Activated T-cell treated with anti-CD3 and anti-CD28 coated beads, Interleukin-2, amount 50 U/mL, for 1 hour (primary cell): ENCODE measurements around the gene CD226.
"Not testable (repeated sequence)": the region's sequence is repeated elsewhere in the genome, so short reads cannot be mapped to it uniquely, and the experiment has no call there.

ENCODE experiments used
- DNase-seq: peaks from one replicate; pipeline ENCODE4 v3.0.0-alpha.2; 2020

CD226 gene

DNA sequence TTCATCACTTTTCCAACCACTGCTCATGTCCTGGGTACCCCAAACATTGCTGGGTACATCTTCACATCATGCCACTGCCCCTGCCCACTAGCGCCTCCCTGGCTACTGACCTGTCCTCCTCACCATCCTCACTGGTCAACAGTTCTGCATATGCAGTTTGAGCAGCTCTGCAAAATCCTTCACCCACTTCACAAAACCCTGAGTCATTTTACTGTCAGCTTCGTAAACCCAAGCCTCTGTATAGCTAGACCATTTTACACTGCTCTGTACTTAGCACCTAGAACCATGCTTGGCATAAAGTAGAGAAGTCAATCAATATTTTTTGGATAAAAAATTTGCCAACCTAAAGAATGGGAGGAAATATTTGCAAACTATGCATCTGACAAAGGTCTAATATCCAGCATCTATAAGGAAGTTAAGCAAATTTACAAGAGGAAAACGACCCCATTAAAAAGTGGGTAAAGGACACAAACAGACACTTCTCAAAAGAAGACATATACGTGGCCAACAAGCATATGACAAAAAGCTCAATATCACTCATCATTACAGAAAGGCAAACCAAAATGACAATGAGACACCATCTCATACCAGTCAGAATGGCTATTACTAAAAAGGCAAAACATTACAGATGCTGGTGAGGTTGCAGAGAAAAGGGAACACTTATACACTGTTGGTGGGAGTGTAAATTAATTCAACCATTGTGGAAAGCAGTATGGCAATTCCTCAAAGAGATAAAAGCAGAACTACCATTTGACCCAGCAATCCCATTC is 48.3 kb downstream of the CD226 start:
- DNase-seq: not testable (repeated sequence)

- DNase-seq: peak; percentile 39
Measured at GRCh38 chr18:69898241-69898861, 49.3 kb downstream of the CD226 start.

DNA sequence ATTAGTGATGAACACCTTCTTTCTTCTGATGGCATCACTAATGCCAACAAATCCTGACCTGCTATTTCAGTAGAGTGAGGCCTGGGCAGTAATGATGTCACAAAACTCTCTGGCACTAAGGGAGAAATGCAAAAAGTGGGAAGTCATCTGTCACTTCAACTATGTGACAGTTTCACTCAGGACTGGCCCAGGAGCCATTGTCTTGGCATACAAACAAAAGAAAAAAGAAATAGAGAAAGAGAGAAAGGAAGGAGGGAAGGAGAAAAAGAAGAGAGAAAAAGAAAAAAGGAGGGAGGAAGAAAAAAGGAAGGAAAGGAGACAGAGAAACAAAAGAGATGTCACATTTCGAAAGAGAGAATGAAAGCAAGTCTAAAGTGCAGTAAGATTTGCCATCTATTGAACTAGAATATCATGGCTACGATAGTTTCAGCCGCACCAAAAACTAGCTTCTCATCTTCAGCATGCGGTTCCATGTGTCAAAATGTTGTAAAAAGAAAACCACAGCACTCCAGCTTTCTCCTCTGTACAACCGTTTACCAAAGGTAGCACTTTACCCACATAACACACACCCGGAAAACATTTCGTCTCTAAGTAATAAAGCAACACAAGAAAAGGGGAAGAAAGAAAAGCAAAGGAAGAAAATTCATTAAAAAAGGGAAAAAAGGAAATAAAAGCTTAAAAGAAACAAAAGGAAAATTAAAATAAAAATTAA is 50.1 kb downstream of the CD226 start:
- DNase-seq: no peak

DNA sequence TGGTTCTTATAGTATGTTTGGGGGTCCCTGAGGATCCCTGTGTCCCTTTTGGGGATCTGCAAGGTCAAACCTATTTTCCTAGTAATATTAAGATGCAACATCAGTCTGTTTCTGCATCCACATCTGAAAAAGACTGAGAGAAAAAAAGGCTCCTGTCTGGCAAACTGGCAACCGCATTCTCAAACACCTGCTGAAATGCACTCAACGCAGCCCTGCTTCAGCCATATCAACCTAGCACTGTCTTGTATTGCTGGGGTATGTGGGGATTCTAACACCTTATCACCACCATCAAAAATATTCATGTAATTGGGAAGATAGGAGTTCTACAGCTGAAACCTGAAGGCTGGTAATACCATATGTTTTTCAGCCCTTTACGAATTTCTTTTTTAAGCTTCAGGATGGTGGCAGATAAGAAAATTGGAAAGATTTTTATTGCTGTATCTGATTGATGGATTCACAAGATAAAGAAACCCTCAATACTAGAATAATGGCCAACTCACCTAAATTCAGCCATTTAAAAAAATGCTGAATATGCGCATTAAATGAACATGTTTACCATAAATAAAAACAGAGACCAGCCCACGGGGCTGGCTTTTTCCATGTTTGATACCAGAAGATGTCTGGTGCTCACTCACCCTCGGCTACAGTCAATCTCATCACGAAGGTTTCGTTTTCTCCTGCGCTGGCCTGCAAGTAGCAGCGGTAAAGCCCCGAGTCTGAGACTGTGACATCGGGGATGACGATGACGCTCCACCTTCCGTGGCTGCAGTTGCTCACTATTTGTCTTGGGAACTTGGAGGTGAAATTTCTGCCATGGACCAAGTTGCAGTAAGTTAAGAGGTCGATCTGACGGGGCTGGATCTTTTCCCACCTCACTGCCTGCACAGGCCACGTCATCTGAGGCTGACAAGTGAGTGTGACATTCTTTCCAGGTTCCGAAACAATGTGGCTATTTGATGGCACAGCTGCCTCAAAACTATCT is 52.3 kb downstream of the CD226 start:
- DNase-seq: peak; percentile 34

GRCh38 chr18:69894467-69894866 is 53.2 kb downstream of the CD226 start:
- no peak for DNase-seq

DNA sequence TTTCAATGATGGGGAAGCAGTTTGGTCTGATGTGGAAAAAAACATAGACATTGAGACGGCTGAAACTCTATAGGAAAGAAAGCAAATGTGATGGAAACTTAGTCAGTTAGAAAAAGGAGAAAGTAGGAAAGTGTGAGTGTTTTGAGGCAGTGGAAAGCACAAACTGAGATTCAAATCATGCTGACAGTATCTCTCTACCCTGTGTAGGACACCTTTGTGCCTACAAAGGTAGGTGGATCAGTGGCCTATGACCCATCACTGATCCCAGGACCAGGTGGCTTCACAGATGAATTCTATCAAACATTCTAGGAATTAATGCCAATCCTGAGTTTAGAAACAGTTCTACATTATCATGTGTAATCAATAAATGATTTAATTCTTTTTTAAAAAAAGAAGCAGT is 57.1 kb downstream of the CD226 start:
- no peak for DNase-seq

- no peak for DNase-seq
Measured at GRCh38 chr18:69889009-69889408, 58.7 kb downstream of the CD226 start.

DNA sequence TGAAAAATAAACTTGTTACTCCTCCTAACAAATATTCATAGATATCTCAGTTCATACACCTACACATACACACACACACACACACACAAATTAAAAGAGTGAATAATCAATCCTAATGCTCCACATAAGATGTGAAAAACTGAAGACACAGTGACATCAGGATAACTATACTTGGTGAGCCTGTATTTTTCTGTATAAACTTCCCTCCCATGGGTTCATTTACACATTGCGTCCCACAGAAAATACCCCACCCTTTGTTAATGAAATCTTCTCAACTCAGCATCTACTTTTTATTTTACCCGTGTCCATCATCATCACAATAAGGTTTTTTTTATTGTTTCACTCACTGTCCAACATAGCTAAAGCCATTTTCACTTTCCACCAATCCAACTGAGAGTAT is 60.4 kb downstream of the CD226 start:
- no peak for DNase-seq

- DNase-seq: peak; percentile 23
Measured at GRCh38 chr18:69885841-69886531, 61.7 kb downstream of the CD226 start.

DNA sequence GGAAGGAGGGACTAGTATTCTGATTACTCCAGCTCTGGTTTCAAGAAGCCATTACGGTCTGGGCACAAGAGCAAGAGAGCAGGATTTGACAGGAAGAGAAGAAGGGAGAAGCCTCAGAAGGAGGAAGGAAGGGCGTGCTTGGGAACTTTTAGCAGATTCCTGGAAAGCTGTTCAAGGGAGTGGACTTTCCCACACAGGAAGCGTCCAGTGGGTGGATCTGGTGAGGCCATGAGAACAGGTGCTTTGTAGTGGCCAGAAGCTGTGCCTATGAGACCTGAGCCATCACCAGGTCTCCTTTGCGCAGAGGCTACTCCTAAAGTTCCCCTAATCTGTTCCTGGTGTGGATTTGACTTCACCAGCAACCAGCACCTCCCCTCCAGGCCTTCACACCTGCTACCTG is 62.3 kb downstream of the CD226 start:
- no peak for DNase-seq

- no peak for DNase-seq
Measured at GRCh38 chr18:69883781-69884180, 63.9 kb downstream of the CD226 start.

GRCh38 chr18:69882965-69883668 is 64.6 kb downstream of the CD226 start:
- no peak for DNase-seq

GRCh38 chr18:69880083-69880482 is 67.6 kb downstream of the CD226 start:
- no peak for DNase-seq

GRCh38 chr18:69879051-69879450 is 68.6 kb downstream of the CD226 start:
- not testable (repeated sequence) for DNase-seq

DNA sequence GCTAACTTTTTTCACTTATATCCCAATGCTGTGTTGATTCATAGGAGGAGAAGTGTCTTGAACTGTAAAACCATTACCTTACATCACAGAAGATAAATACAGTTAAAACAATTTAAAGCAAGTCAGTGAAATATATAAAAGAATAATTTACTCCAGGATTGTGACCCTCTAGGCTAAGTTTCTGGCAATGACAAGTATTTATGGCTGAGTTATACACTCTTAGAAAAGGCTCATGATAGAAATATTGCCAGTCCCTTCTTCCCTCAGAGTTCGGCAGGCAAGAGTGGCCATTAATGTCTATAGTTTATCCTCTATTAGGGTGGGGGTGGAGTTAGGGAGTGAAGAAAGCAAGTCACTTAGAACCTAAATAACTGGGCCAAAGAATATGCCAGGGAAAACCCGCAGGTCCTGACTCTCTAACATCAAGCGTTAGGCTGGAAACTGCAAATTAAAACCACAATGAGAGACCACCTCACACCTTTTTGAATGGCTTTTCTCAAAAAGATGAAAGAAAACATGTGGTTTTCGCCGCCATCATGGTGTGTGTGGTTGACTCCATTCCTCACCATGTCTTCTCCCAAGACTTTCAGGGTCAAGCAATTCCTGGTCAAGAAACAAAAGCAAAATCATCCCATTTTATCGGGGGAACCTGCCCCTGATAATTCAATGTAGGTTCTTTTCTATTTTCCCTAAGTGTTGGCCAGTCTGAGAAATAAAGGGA is 69.3 kb downstream of the CD226 start:
- DNase-seq: no peak

DNA sequence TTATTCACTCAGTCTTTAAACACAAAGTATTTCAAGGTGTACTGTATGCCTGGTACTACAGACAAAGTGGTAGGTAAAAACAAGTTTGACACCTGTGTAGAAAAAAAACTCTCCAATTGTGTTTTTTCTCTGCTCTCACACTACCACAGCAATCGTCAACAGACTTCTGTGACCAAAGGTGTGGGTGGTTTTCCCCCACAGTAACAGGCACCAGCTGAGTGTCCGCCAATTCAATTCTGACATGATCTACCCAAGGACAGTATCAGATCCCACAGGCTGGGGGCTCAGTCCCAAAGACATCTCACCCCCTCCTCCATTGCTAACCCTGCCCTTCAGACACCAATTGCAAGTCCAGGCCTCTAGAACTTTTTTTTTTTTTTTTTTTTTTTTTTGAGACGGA is 71.2 kb downstream of the CD226 start:
- DNase-seq: no peak

GRCh38 chr18:69874058-69874457 is 73.6 kb downstream of the CD226 start:
- DNase-seq: no peak

GRCh38 chr18:69872661-69873060 is 75.0 kb downstream of the CD226 start:
- DNase-seq: no peak

GRCh38 chr18:69871363-69871762 is 76.3 kb downstream of the CD226 start:
- no peak for DNase-seq

DNA sequence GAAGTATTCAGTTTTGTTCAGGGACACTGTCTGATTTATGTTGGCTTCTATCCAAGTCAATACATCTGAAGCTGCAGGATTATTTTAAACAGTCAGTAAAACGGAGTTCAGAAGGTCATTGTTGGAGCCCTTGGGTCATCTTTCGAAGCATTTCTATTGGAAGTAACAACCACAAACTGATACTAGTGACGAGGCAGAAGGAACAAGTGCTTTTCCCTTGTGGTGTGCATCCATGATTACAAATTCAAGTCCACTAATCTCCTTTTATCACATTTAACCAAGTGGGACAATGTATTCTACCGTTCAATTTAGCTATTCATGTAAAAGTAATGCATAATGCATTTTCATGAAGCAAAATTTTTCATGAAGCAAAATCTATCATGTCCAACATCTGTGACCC is 76.9 kb downstream of the CD226 start:
- no peak for DNase-seq

DNA sequence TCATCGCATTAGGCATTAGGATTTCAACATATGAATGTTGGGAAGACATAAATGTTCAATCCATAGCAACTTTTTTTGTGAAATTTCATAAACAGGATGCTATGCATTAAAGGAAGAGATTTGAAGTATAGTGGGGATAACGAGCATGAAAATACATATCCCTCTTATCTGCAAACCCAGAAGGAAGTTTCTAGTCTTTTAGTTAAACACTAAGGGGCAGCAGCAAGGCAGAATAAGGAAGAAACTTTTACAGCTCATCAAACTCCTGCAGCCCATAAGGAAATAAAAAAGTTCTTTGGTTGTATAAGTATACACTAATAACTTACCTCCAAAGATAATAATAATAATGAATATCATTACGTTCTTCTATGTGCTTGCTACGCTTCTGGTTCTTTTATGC is 81.5 kb downstream of the CD226 start:
- no peak for DNase-seq
